Measurements from ENCODE around the gene CCDC137.

- TF ChIP-seq, protein P1, sequence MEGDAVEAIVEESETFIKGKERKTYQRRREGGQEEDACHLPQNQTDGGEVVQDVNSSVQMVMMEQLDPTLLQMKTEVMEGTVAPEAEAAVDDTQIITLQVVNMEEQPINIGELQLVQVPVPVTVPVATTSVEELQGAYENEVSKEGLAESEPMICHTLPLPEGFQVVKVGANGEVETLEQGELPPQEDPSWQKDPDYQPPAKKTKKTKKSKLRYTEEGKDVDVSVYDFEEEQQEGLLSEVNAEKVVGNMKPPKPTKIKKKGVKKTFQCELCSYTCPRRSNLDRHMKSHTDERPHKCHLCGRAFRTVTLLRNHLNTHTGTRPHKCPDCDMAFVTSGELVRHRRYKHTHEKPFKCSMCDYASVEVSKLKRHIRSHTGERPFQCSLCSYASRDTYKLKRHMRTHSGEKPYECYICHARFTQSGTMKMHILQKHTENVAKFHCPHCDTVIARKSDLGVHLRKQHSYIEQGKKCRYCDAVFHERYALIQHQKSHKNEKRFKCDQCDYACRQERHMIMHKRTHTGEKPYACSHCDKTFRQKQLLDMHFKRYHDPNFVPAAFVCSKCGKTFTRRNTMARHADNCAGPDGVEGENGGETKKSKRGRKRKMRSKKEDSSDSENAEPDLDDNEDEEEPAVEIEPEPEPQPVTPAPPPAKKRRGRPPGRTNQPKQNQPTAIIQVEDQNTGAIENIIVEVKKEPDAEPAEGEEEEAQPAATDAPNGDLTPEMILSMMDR (IDR thresholded peaks at IDR 0.05) = no peak
- no peak for TF ChIP-seq EZH2 (IDR thresholded peaks at IDR 0.05)
- TF ChIP-seq EZH2phosphoT487 (IDR thresholded peaks at IDR 0.05) = no peak
Measured at GRCh38 chr17:81720267-81721071, 53.9 kb downstream of the CCDC137 start.

Measured in neural progenitor cell (in vitro differentiated cells).